Measurements from ENCODE around the gene BRPF3.

DNA sequence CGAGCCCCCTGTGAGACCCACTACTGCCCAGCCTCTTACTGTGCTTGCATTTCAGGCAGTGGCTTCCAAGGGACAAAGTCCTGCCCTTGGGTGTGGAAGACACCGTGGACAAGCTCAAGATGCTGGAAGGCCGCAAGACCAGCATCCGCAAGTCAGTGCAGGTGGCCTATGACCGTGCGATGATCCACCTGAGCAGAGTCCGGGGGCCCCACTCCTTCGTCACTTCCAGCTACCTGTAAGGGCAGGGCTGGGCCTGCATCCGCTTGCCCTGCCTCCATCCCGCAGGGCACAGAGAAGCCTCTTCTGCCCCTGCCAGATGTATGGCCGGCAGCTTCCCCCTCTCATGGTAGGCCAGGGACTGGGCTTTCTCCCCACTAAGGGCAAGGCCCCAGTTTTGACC is 33.8 kb downstream of the BRPF3 start:
- TF ChIP-seq NFXL1 (IDR thresholded peaks at IDR 0.05; ENCODE audit: borderline replicate concordance) (no peak), FOS (IDR thresholded peaks at IDR 0.05; ENCODE audit: borderline replicate concordance, extremely low read depth, insufficient read length) (no peak), EZH2 (IDR thresholded peaks at IDR 0.05; ENCODE audit: borderline replicate concordance, control insufficient read depth, low read depth, low read length) (no peak), TAF1 (IDR thresholded peaks at IDR 0.05; ENCODE audit: borderline replicate concordance, low read depth, low read length) (no peak), REST (IDR thresholded peaks at IDR 0.05; ENCODE audit: low read depth, low read length) (no peak), RAD21 (IDR thresholded peaks at IDR 0.05; ENCODE audit: insufficient read depth, low read depth, low read length) (no peak)
- TF ChIP-seq, protein P1, sequence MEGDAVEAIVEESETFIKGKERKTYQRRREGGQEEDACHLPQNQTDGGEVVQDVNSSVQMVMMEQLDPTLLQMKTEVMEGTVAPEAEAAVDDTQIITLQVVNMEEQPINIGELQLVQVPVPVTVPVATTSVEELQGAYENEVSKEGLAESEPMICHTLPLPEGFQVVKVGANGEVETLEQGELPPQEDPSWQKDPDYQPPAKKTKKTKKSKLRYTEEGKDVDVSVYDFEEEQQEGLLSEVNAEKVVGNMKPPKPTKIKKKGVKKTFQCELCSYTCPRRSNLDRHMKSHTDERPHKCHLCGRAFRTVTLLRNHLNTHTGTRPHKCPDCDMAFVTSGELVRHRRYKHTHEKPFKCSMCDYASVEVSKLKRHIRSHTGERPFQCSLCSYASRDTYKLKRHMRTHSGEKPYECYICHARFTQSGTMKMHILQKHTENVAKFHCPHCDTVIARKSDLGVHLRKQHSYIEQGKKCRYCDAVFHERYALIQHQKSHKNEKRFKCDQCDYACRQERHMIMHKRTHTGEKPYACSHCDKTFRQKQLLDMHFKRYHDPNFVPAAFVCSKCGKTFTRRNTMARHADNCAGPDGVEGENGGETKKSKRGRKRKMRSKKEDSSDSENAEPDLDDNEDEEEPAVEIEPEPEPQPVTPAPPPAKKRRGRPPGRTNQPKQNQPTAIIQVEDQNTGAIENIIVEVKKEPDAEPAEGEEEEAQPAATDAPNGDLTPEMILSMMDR (IDR thresholded peaks at IDR 0.05 in 2 of 3, conservative IDR thresholded peaks at IDR 0.05 in 1 of 3; ENCODE audit: control insufficient read depth in 2 of 3, extremely low read depth in 1 of 3, insufficient read depth in 1 of 3, low read depth in 3 of 3, low read length in 3 of 3), result no peak

All from GM12878 (cell line).